Mesenchymal stem cell (in vitro differentiated cells and primary cell): ENCODE results near the gene FAF1.
A peak's percentile ranks its signal among the peaks of the same experiment; 100 is the strongest.

Experiments
- DNase-seq: peaks from one replicate; pipeline ENCODE4 v3.0.0-alpha.2; 2013
- H2AFZ ChIP-seq: one replicate; pipeline ENCODE4 v1.6.1; 2013; ENCODE audit warnings: low read depth, mild to moderate bottlenecking, control low read depth, inconsistent platforms, low read length, moderate library complexity
- H2AK5ac ChIP-seq: 2 replicates; pipeline ENCODE4 v1.6.1; 2013; ENCODE audit warnings: low read length, moderate library complexity, mild to moderate bottlenecking, inconsistent platforms; ENCODE audit not compliant: severe bottlenecking
- H2BK120ac ChIP-seq: one replicate; pipeline ENCODE4 v1.6.1; 2013; ENCODE audit warnings: low read depth, mild to moderate bottlenecking, inconsistent platforms, low read length, moderate library complexity
- H2BK12ac ChIP-seq, 2 experiments: one replicate each; pipeline ENCODE4 v1.6.1; 2013; ENCODE audit warnings: inconsistent platforms in 2 of 2, low read length in 2 of 2, mild to moderate bottlenecking in 2 of 2, moderate library complexity in 2 of 2, control low read depth in 1 of 2
- H2BK15ac ChIP-seq: one replicate; pipeline ENCODE4 v1.6.1; 2013; ENCODE audit warnings: mild to moderate bottlenecking, low read depth, inconsistent platforms; ENCODE audit not compliant: poor library complexity, severe bottlenecking
- H2BK5ac ChIP-seq: 2 replicates; pipeline ENCODE4 v1.6.1; 2013; ENCODE audit warnings: low read depth, mild to moderate bottlenecking, low read length, control low read depth, inconsistent platforms; ENCODE audit not compliant: poor library complexity, severe bottlenecking
- H3K14ac ChIP-seq, 2 experiments: one replicate each; pipeline ENCODE4 v1.6.1; 2013; ENCODE audit warnings: inconsistent platforms in 2 of 2, low read length in 2 of 2, control low read depth in 1 of 2, mild to moderate bottlenecking in 1 of 2, moderate library complexity in 1 of 2
- H3K18ac ChIP-seq, 2 experiments: one replicate each; pipeline ENCODE4 v1.6.1; 2013; ENCODE audit warnings: inconsistent platforms in 2 of 2, low read length in 2 of 2, control low read depth in 1 of 2, low read depth in 1 of 2, mild to moderate bottlenecking in 1 of 2
- H3K23ac ChIP-seq, 2 experiments: one replicate each; pipeline ENCODE4 v1.6.1; 2013; ENCODE audit warnings: inconsistent platforms in 2 of 2, low read length in 2 of 2, mild to moderate bottlenecking in 2 of 2, moderate library complexity in 2 of 2, control low read depth in 1 of 2
- H3K27ac ChIP-seq: 2 replicates; pipeline ENCODE4 v1.5.1; 2013; ENCODE audit warnings: mild to moderate bottlenecking, moderate library complexity, low read length, control low read depth, inconsistent platforms; ENCODE audit not compliant: poor library complexity, severe bottlenecking
- H3K27me3 ChIP-seq, 2 experiments: 2 replicates each; pipeline versions ENCODE4 v1.6.1 to v1.7.0; 2013; ENCODE audit warnings: low read length in 2 of 2, mild to moderate bottlenecking in 2 of 2, moderate library complexity in 2 of 2, control low read depth in 1 of 2, inconsistent platforms in 1 of 2; ENCODE audit not compliant: control insufficient read depth in 1 of 2, insufficient read depth in 1 of 2
- H3K36me3 ChIP-seq, 2 experiments: 2 replicates each; pipeline versions ENCODE4 v1.6.1 to v1.7.0; 2013; ENCODE audit warnings: low read length in 2 of 2, control low read depth in 1 of 2, inconsistent platforms in 1 of 2, low read depth in 1 of 2, mild to moderate bottlenecking in 1 of 2; ENCODE audit not compliant: insufficient read depth in 2 of 2, control insufficient read depth in 1 of 2
- H3K4ac ChIP-seq, 2 experiments: one replicate each; pipeline ENCODE4 v1.6.1; 2013; ENCODE audit warnings: inconsistent platforms in 2 of 2, low read length in 2 of 2, mild to moderate bottlenecking in 2 of 2, moderate library complexity in 2 of 2, control low read depth in 1 of 2, low read depth in 1 of 2
- H3K4me1 ChIP-seq: 2 replicates; pipeline ENCODE4 v1.6.1; 2013; ENCODE audit warnings: low read depth, low read length, control low read depth; ENCODE audit not compliant: control insufficient read depth, insufficient read depth
- H3K4me2 ChIP-seq: 2 replicates; pipeline ENCODE4 v1.6.1; 2013; ENCODE audit warnings: low read length, mild to moderate bottlenecking, inconsistent platforms; ENCODE audit not compliant: poor library complexity, severe bottlenecking
- H3K4me3 ChIP-seq, 2 experiments: 2 replicates each; pipeline versions ENCODE4 v1.5.1 to v1.7.0; 2013; ENCODE audit warnings: low read length in 2 of 2, mild to moderate bottlenecking in 2 of 2, control low read depth in 1 of 2, low read depth in 1 of 2; ENCODE audit not compliant: insufficient read depth in 1 of 2
- H3K79me1 ChIP-seq: replicated peaks from 2 replicates; pipeline ENCODE4 v1.6.1; 2013; ENCODE audit warnings: mild to moderate bottlenecking, control low read depth, low read length, inconsistent platforms; ENCODE audit not compliant: poor library complexity, severe bottlenecking
- H3K9ac ChIP-seq: 2 replicates; pipeline ENCODE4 v1.7.0; 2013; ENCODE audit warnings: mild to moderate bottlenecking, low read length, moderate library complexity
- H3K9me3 ChIP-seq: 2 replicates; pipeline ENCODE4 v1.7.0; 2013; ENCODE audit warnings: mild to moderate bottlenecking, low read length; ENCODE audit not compliant: control insufficient read depth
- H4K8ac ChIP-seq: one replicate; pipeline ENCODE4 v1.6.1; 2013; ENCODE audit warnings: inconsistent platforms, mild to moderate bottlenecking, low read length, moderate library complexity
- H4K91ac ChIP-seq: one replicate; pipeline ENCODE4 v1.6.1; 2013; ENCODE audit warnings: mild to moderate bottlenecking, low read length, inconsistent platforms
- WGBS: methylation state at CpG from one replicate; pipeline ENCODE4 v1.1.7; 2013; ENCODE audit warnings: mixed read lengths; 5-methylcytosine and 5-hydroxymethylcytosine counted together

FAF1 gene

GRCh38 chr1:50705041-50705440, 255.0 kb downstream of the FAF1 start:
- DNase-seq, result no peak
- H3K36me3 ChIP-seq, result no peaks in the 10 kb centered on the region
- no peak overlapping the region for H4K91ac ChIP-seq
- no peak overlapping the region for H3K4me2 ChIP-seq
- no peaks in the 10 kb centered on the region for H3K9me3 ChIP-seq
- H2BK120ac ChIP-seq, result no peak overlapping the region
- no peak overlapping the region for H3K18ac ChIP-seq
- no peak overlapping the region for H3K14ac ChIP-seq
- H3K4ac ChIP-seq, result no peak overlapping the region
- no peak overlapping the region for H3K4me3 ChIP-seq
- no peaks in the 10 kb centered on the region for H3K27me3 ChIP-seq
- no peak overlapping the region for H2BK12ac ChIP-seq
- H3K79me1 ChIP-seq, result peaks cover 5% of the 10 kb centered on the region
- no peak overlapping the region for H2AK5ac ChIP-seq
- H2AFZ ChIP-seq, result no peak overlapping the region
- no peak overlapping the region for H3K23ac ChIP-seq
- H3K9ac ChIP-seq, result no peak overlapping the region
- H3K27ac ChIP-seq, result no peak overlapping the region
- H3K4me1 ChIP-seq, result no peaks in the 10 kb centered on the region
- H2BK15ac ChIP-seq, result no peak overlapping the region
- H2BK5ac ChIP-seq, result no peak overlapping the region
- H4K8ac ChIP-seq, result no peak overlapping the region
- no CpG with 5 or more reads among the region's 1 CpG for WGBS

- no peak overlapping the region for H4K8ac ChIP-seq
- no peak overlapping the region for H2BK120ac ChIP-seq
- no peak overlapping the region for H2BK15ac ChIP-seq
- peak; percentile 58 for DNase-seq
- WGBS, result no CpG with 5 or more reads among the region's 1 CpG
- H3K14ac ChIP-seq, result no peak overlapping the region
- H3K9ac ChIP-seq, result no peak overlapping the region
- H2AK5ac ChIP-seq, result no peak overlapping the region
- no peak overlapping the region for H3K4me3 ChIP-seq
- H2BK5ac ChIP-seq, result no peak overlapping the region
- no peak overlapping the region for H4K91ac ChIP-seq
- H3K36me3 ChIP-seq, result no peaks in the 10 kb centered on the region
- H3K23ac ChIP-seq, result no peak overlapping the region
- no peak overlapping the region for H3K27ac ChIP-seq
- H3K9me3 ChIP-seq, result no peaks in the 10 kb centered on the region
- H3K79me1 ChIP-seq, result peaks cover 6% of the 10 kb centered on the region
- no peak overlapping the region for H3K4ac ChIP-seq
- H3K4me2 ChIP-seq, result no peak overlapping the region
- no peak overlapping the region for H3K18ac ChIP-seq
- no peaks in the 10 kb centered on the region for H3K4me1 ChIP-seq
- no peak overlapping the region for H2BK12ac ChIP-seq
- no peaks in the 10 kb centered on the region for H3K27me3 ChIP-seq
- H2AFZ ChIP-seq, result no peak overlapping the region
Observed at GRCh38 chr1:50704126-50704525, 255.9 kb downstream of the FAF1 start.

DNA sequence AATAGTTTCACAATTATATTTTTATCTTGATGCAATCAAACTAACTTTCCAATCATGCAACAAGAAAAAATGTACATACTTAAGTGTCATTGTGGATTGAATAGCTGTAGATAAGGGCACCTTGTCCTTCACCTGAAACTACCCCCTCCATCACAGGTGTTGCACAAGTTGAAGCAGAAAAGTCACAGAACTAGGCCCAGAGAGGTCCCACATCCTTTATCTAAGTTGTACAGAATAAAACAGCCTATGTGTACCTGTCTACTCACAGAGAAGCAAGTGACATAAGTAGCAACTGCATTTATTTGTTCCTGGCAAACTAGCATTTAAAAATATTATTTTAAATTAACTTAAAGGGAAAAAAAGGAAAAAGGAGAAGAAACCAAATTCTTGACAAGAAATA, 256.8 kb downstream of the FAF1 start:
- H2AK5ac ChIP-seq, result peak overlapping the region; percentile 47
- H3K4me1 ChIP-seq, result no peaks in the 10 kb centered on the region
- peaks cover 6% of the 10 kb centered on the region for H3K79me1 ChIP-seq
- H3K27ac ChIP-seq, result no peak overlapping the region
- no peaks in the 10 kb centered on the region for H3K27me3 ChIP-seq
- no peak overlapping the region for H3K23ac ChIP-seq
- H3K4me2 ChIP-seq, result no peak overlapping the region
- no peak overlapping the region for H2AFZ ChIP-seq
- H3K36me3 ChIP-seq, result no peaks in the 10 kb centered on the region
- no peak for DNase-seq
- H3K14ac ChIP-seq, result no peak overlapping the region
- H2BK15ac ChIP-seq, result no peak overlapping the region
- no peak overlapping the region for H2BK12ac ChIP-seq
- H4K91ac ChIP-seq, result no peak overlapping the region
- no peak overlapping the region for H3K18ac ChIP-seq
- H3K9me3 ChIP-seq, result no peaks in the 10 kb centered on the region
- H3K9ac ChIP-seq, result no peak overlapping the region
- no peak overlapping the region for H2BK5ac ChIP-seq
- H3K4me3 ChIP-seq, result no peak overlapping the region
- H3K4ac ChIP-seq, result no peak overlapping the region
- H2BK120ac ChIP-seq, result no peak overlapping the region
- no peak overlapping the region for H4K8ac ChIP-seq

GRCh38 chr1:50702395-50702794, 257.7 kb downstream of the FAF1 start:
- no peak overlapping the region for H3K4me3 ChIP-seq
- H3K36me3 ChIP-seq, result no peaks in the 10 kb centered on the region
- no peak overlapping the region for H4K91ac ChIP-seq
- H3K9me3 ChIP-seq, result no peaks in the 10 kb centered on the region
- H2BK12ac ChIP-seq, result no peak overlapping the region
- no peak overlapping the region for H2BK5ac ChIP-seq
- WGBS, result 100% methylated on average over 1 of the region's 2 CpGs
- H3K23ac ChIP-seq, result no peak overlapping the region
- no peak overlapping the region for H3K14ac ChIP-seq
- no peak overlapping the region for H2BK15ac ChIP-seq
- no peak overlapping the region for H2BK120ac ChIP-seq
- no peak overlapping the region for H2AK5ac ChIP-seq
- H2AFZ ChIP-seq, result no peak overlapping the region
- DNase-seq, result no peak
- no peak overlapping the region for H3K4me2 ChIP-seq
- no peak overlapping the region for H3K9ac ChIP-seq
- H3K27me3 ChIP-seq, result no peaks in the 10 kb centered on the region
- H3K4ac ChIP-seq, result no peak overlapping the region
- H3K79me1 ChIP-seq, result peaks cover 3% of the 10 kb centered on the region
- H3K4me1 ChIP-seq, result no peaks in the 10 kb centered on the region
- no peak overlapping the region for H3K27ac ChIP-seq
- no peak overlapping the region for H4K8ac ChIP-seq
- no peak overlapping the region for H3K18ac ChIP-seq
